Suprapubic skin (tissue), 4 donors: ENCODE data around the gene AGAP1. TPM values are rescaled to one million over a fixed set of nuclear protein-coding genes. Genes with fewer than 3 reads are reported as not detected.

Experiments
- DNase-seq, 2 donors: peaks; one replicate each; pipeline ENCODE4 v3.0.0-alpha.2; 2019; ENCODE audit warnings: low spot score in 2 of 2
- H3K27ac ChIP-seq: fragments of 200-600 bp; sonication (generic); one replicate; pipeline ENCODE4 v1.5.1; 2019
- H3K27me3 ChIP-seq: fragments of 200-600 bp; sonication (generic); one replicate; pipeline ENCODE4 v1.5.1; 2019
- H3K36me3 ChIP-seq: fragments of 200-600 bp; sonication (generic); one replicate; pipeline ENCODE4 v1.5.1; 2019
- H3K4me1 ChIP-seq: fragments of 200-600 bp; sonication (generic); one replicate; pipeline ENCODE4 v1.5.1; 2019
- H3K4me3 ChIP-seq: fragments of 200-600 bp; sonication (generic); one replicate; pipeline ENCODE4 v1.5.1; 2019; ENCODE audit warnings: mild to moderate bottlenecking
- H3K9me3 ChIP-seq: fragments of 200-600 bp; sonication (generic); one replicate; pipeline ENCODE4 v1.5.1; 2019
- CTCF ChIP-seq, 2 donors: fragments of 200-600 bp in 1 of 2; fragments of 450-650 bp in 1 of 2; sonication (generic) in 1 of 2; IDR thresholded peaks; one replicate each; pipeline ENCODE4 v1.5.1; 2016 to 2019; ENCODE audit warnings: antibody characterized with exemption in 2 of 2, mild to moderate bottlenecking in 1 of 2, moderate library complexity in 1 of 2
- EP300 ChIP-seq: sonication (generic); formaldehyde crosslinking; IDR thresholded peaks from one replicate; pipeline ENCODE4 v1.6.1; 2017; ENCODE audit warnings: antibody characterized with exemption
- POLR2A ChIP-seq, 2 donors: fragments of 450-650 bp; IDR thresholded peaks; one replicate each; pipeline ENCODE4 v1.6.1; 2017; ENCODE audit warnings: antibody characterized with exemption in 2 of 2, mild to moderate bottlenecking in 2 of 2, moderate library complexity in 2 of 2
- POLR2AphosphoS5 ChIP-seq, 3 donors: sonication (generic); formaldehyde crosslinking; IDR thresholded peaks; one replicate each; pipeline ENCODE4 v1.6.1; 2017; ENCODE audit warnings: antibody characterized with exemption in 3 of 3
- WGBS: methylation state at CpG from one replicate; pipeline ENCODE4 v1.1.5; 2018; 5-methylcytosine and 5-hydroxymethylcytosine counted together
- total RNA-seq, 4 donors: library from RNA; depleted of rRNA; stranded (reverse); fragments of >200 nt; gene quantifications; one replicate each; pipeline ENCODE4 v1.1.0, GENCODE V29; 2016

Gene AGAP1
- total RNA-seq, 4 donors from 2014 or later: 14.1 to 30.7 (median 19.4) TPM

GRCh38 chr2:235606004-235606715 lies 112.3 kb downstream of the AGAP1 start:
- no peaks in the 10 kb centered on the region for H3K9me3 ChIP-seq
- peaks cover 11% of the 10 kb centered on the region for H3K4me1 ChIP-seq
- no peak for TF ChIP-seq POLR2A (IDR thresholded peaks at IDR 0.05)
- TF ChIP-seq EP300: no peak
- no peak for TF ChIP-seq CTCF (IDR thresholded peaks at IDR 0.05)
- TF ChIP-seq POLR2AphosphoS5 (IDR thresholded peaks at IDR 0.05): no peak
- WGBS: 72% methylated on average over 10 of the region's 10 CpGs
- H3K27me3 ChIP-seq: no peaks in the 10 kb centered on the region
- peak overlapping the region; percentile 75 for H3K27ac ChIP-seq
- H3K36me3 ChIP-seq: no peaks in the 10 kb centered on the region
- no peak overlapping the region for H3K4me3 ChIP-seq
- no peak for DNase-seq

- TF ChIP-seq POLR2AphosphoS5 (IDR thresholded peaks at IDR 0.05): no peak
- no peak for TF ChIP-seq POLR2A (IDR thresholded peaks at IDR 0.05)
- H3K4me3 ChIP-seq: no peak overlapping the region
- peaks cover 22% of the 10 kb centered on the region for H3K4me1 ChIP-seq
- no peaks in the 10 kb centered on the region for H3K9me3 ChIP-seq
- 78% methylated on average over 17 of the region's 18 CpGs for WGBS
- H3K27ac ChIP-seq: peak overlapping the region; percentile 65
- no peak for DNase-seq
- no peaks in the 10 kb centered on the region for H3K27me3 ChIP-seq
- no peaks in the 10 kb centered on the region for H3K36me3 ChIP-seq
Observed at GRCh38 chr2:235607546-235608199, 113.8 kb downstream of the AGAP1 start.

GRCh38 chr2:235608200-235608887 lies 114.5 kb downstream of the AGAP1 start:
- Histone ChIP-seq H3K9me3 (no peaks in the 10 kb centered on the region), H3K27ac (peak overlapping the region; percentile 65), H3K27me3 (no peaks in the 10 kb centered on the region), H3K4me3 (no peak overlapping the region), H3K4me1 (peaks cover 22% of the 10 kb centered on the region), H3K36me3 (no peaks in the 10 kb centered on the region)
- DNase-seq: no peak
- TF ChIP-seq EP300: no peak
- TF ChIP-seq CTCF (IDR thresholded peaks at IDR 0.05): no peak
- TF ChIP-seq POLR2AphosphoS5 (IDR thresholded peaks at IDR 0.05): no peak
- TF ChIP-seq POLR2A (IDR thresholded peaks at IDR 0.05): no peak
- 77% methylated on average over 14 of the region's 14 CpGs for WGBS

GRCh38 chr2:235609321-235609720 lies 115.5 kb downstream of the AGAP1 start:
- peaks cover 26% of the 10 kb centered on the region for H3K4me1 ChIP-seq
- WGBS: 96% methylated on average over 9 of the region's 11 CpGs
- no peak for DNase-seq
- no peaks in the 10 kb centered on the region for H3K9me3 ChIP-seq
- no peak overlapping the region for H3K4me3 ChIP-seq
- no peaks in the 10 kb centered on the region for H3K36me3 ChIP-seq
- H3K27ac ChIP-seq: no peak overlapping the region
- TF ChIP-seq EP300 (no peak), CTCF (IDR thresholded peaks at IDR 0.05) (no peak), POLR2AphosphoS5 (IDR thresholded peaks at IDR 0.05) (no peak), POLR2A (IDR thresholded peaks at IDR 0.05) (no peak)
- H3K27me3 ChIP-seq: no peaks in the 10 kb centered on the region

- Histone ChIP-seq H3K4me1 (peaks cover 31% of the 10 kb centered on the region), H3K27ac (no peak overlapping the region), H3K4me3 (no peak overlapping the region), H3K36me3 (no peaks in the 10 kb centered on the region), H3K9me3 (no peaks in the 10 kb centered on the region), H3K27me3 (no peaks in the 10 kb centered on the region)
- no peak for TF ChIP-seq POLR2AphosphoS5 (IDR thresholded peaks at IDR 0.05)
- no peak for TF ChIP-seq EP300
- TF ChIP-seq CTCF (IDR thresholded peaks at IDR 0.05): no peak
- no peak for TF ChIP-seq POLR2A (IDR thresholded peaks at IDR 0.05)
- DNase-seq: no peak
- 92% methylated on average over 4 of the region's 5 CpGs for WGBS
Observed at GRCh38 chr2:235609746-235610145, 115.9 kb downstream of the AGAP1 start.
